GM12872 (cell line): Measurements from ENCODE around the gene ADAM21.

Experiments
- CTCF ChIP-seq: IDR thresholded peaks from 3 replicates; pipeline ENCODE4 v1.5.1; 2011; ENCODE audit warnings: low read depth, mild to moderate bottlenecking, low read length, moderate library complexity; ENCODE audit not compliant: insufficient read depth

The ADAM21 gene

DNA sequence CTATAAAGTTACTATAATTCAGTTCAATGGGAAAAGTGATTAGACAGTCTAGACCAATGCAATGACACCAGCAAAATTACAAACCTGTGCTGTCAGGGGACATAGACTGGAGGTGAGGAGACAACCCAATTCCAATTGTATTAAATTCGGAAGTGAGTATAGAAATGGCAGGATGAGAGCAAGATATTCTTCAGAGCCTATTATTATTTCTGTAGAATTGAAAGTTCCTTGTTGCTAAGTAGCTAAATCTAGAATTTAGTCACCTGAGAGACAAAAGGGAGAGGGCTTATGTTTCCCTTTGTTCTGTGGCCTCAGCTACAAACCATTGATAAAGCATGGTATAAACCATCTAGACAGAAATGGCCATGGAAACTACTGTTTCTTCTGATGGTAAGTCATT lies at the start of gene ADAM21:
TSS of gene ADAM21 (plus strand) at position 301 of the 400 bp plus-strand sequence. CDS start 5,326 bp downstream, outside the sequence.
- TF ChIP-seq CTCF = no peak

GRCh38 chr14:70407621-70408020 lies 44.4 kb upstream of the ADAM21 start:
- no peak for TF ChIP-seq CTCF

- no peak for TF ChIP-seq CTCF
These were observed 36.2 kb upstream of the ADAM21 start for GRCh38 chr14:70415788-70416187.

- TF ChIP-seq CTCF = no peak
These were observed 35.6 kb upstream of the ADAM21 start for GRCh38 chr14:70416338-70416724.

DNA sequence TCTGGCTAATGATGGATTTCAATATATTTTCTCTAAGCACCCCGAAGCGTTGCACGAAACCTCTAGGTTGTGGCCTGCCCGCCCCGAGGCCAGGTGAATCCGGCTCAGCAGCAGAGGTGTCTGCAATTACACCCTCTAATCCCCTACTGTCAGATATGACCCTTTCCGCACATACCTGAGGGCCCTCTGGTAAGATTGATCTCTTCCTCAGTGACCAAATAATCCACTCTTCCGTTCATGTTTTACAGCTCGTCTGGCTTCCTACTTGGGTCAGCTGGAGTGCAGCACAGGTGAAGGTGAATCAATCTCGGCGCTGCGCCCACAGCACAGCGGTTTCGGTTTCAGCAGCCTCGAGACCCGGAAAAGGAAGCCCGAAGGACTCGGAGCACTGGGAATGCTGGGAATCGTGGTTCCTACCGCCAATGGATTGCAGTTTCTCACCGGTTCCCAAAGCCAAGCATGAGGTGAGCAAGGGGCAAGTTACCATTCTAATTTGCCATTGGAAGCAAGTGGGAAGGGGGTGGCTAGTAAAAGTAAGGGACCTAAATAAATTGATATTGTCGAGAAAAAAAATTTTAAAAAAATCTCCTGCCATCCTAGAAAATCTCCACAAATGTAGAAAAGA lies 35.1 kb upstream of the ADAM21 start, which contains the start of gene SYNJ2BP:
TSS of gene SYNJ2BP (minus strand) at position 366 of the 625 bp plus-strand sequence. CDS start at position 239, 127 bp downstream.
- no peak for TF ChIP-seq CTCF

GRCh38 chr14:70422538-70422937 lies 29.4 kb upstream of the ADAM21 start:
- no peak for TF ChIP-seq CTCF

DNA sequence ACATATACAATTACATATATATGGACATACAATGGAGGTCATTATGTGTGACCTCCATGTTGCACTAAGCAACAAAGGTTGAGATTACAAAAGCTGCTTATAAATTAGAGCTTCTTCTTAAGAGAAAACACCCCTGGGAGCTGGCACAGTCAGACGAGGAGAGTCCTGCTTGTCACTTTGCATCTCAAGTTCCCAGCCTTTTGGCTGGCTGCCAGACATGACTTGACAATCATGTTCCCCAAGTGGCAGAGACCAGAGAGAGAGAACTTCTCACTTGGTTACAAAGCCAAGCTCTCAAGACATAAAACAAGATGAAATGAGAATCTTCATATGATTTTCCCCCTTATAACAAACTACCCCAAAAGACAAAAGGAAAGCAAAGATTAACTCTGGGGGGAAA lies 26.6 kb upstream of the ADAM21 start:
- no peak for TF ChIP-seq CTCF
